ENCODE results near the gene LRCH1. TPM values are rescaled to one million over a fixed set of nuclear protein-coding genes. Genes with fewer than 3 reads are reported as not detected.

LRCH1 gene
- total RNA-seq, 1 experiment from 2014 or later = 10.5 TPM

- ChIA-PET POLR2A (ENCODE audit: unreplicated experiment) (no interaction called here), CTCF (no interaction called here)
- Histone ChIP-seq H3K36me3 (ENCODE audit: low read depth) (no peaks in the 10 kb centered on the region), H3K4me2 (no peak overlapping the region), H3K79me2 (ENCODE audit: low read depth) (no peaks in the 10 kb centered on the region), H3F3A (ENCODE audit: insufficient read depth, low read depth) (no peaks in the 10 kb centered on the region), H3K4me1 (replicated peaks; ENCODE audit: insufficient read depth) (no peaks in the 10 kb centered on the region), H2AFZ (no peak overlapping the region), H3K27ac (no peak overlapping the region), H4K20me1 (ENCODE audit: insufficient read depth) (no peaks in the 10 kb centered on the region), H3K9me2 (ENCODE audit: insufficient read depth) (no peaks in the 10 kb centered on the region), H3K4me3 (no peak overlapping the region), H3K9me3 (ENCODE audit: insufficient read depth, low read depth) (no peaks in the 10 kb centered on the region), H3K27me3 (ENCODE audit: insufficient read depth, low read depth) (no peaks in the 10 kb centered on the region)
- DNase-seq = no peak
- no TSS peak for BruUV-seq (replicated peaks)
- TF ChIP-seq, protein P1, sequence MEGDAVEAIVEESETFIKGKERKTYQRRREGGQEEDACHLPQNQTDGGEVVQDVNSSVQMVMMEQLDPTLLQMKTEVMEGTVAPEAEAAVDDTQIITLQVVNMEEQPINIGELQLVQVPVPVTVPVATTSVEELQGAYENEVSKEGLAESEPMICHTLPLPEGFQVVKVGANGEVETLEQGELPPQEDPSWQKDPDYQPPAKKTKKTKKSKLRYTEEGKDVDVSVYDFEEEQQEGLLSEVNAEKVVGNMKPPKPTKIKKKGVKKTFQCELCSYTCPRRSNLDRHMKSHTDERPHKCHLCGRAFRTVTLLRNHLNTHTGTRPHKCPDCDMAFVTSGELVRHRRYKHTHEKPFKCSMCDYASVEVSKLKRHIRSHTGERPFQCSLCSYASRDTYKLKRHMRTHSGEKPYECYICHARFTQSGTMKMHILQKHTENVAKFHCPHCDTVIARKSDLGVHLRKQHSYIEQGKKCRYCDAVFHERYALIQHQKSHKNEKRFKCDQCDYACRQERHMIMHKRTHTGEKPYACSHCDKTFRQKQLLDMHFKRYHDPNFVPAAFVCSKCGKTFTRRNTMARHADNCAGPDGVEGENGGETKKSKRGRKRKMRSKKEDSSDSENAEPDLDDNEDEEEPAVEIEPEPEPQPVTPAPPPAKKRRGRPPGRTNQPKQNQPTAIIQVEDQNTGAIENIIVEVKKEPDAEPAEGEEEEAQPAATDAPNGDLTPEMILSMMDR (conservative IDR thresholded peaks at IDR 0.05) = no peak
- no peak for TF ChIP-seq EZH2 (IDR thresholded peaks at IDR 0.05; ENCODE audit: low read depth)
- intact Hi-C loops (cut with micrococcal nuclease; ENCODE audit: unreplicated experiment) = no loop called here
These were observed 178.6 kb downstream of the LRCH1 start for GRCh38 chr13:46731535-46731934.

DNA sequence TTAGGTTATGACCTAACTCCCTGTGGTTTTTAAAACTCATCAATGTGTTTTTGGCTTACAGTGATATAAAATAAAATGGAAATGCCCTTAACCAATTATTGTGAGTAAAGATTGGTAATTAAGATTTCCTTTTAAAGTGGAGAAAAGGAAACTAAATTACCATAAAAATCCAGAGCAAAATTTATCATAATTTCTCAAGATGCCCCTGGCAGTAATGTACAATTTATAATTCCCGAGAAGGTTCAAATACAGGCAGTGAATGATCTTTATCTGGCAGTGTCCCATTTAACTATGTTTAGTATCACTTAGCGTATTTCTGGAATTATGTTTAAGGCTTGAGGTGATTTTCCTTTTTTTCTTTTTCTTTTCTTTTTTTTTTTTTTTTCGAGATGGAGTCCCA lies 182.5 kb downstream of the LRCH1 start:
- Histone ChIP-seq H3K36me3 (ENCODE audit: low read depth) (no peaks in the 10 kb centered on the region), H2AFZ (no peak overlapping the region), H3K27ac (no peak overlapping the region), H3K79me2 (ENCODE audit: low read depth) (no peaks in the 10 kb centered on the region), H3K4me3 (no peak overlapping the region), H3K27me3 (ENCODE audit: insufficient read depth, low read depth) (no peaks in the 10 kb centered on the region), H3F3A (ENCODE audit: insufficient read depth, low read depth) (no peaks in the 10 kb centered on the region), H3K9me2 (ENCODE audit: insufficient read depth) (no peaks in the 10 kb centered on the region), H3K9me3 (ENCODE audit: insufficient read depth, low read depth) (no peaks in the 10 kb centered on the region), H4K20me1 (ENCODE audit: insufficient read depth) (peaks cover 6% of the 10 kb centered on the region; the same call in 1 of the 2 replicates), H3K4me1 (replicated peaks; ENCODE audit: insufficient read depth) (no peaks in the 10 kb centered on the region), H3K4me2 (no peak overlapping the region)
- no peak for TF ChIP-seq EZH2 (IDR thresholded peaks at IDR 0.05; ENCODE audit: low read depth)
- TF ChIP-seq, protein P1 (conservative IDR thresholded peaks at IDR 0.05) = no peak
- BruUV-seq (replicated peaks) = no TSS peak
- DNase-seq = no peak
- ChIA-PET CTCF (interaction anchor here (0.6 kb wide), 1 partner anchor 183 kb away, joined by 11 read pairs; no protein-coding TSS in a partner anchor), POLR2A (ENCODE audit: unreplicated experiment) (no interaction called here)
- intact Hi-C loops (cut with micrococcal nuclease; ENCODE audit: unreplicated experiment) = no loop called here

- Histone ChIP-seq H3K9me3 (ENCODE audit: insufficient read depth, low read depth) (no peaks in the 10 kb centered on the region), H3K9me2 (ENCODE audit: insufficient read depth) (no peaks in the 10 kb centered on the region), H4K20me1 (ENCODE audit: insufficient read depth) (peaks cover 6% of the 10 kb centered on the region; the same call in 1 of the 2 replicates), H3K4me3 (no peak overlapping the region), H3K4me2 (no peak overlapping the region), H3K27ac (no peak overlapping the region), H3K79me2 (ENCODE audit: low read depth) (no peaks in the 10 kb centered on the region), H3K4me1 (replicated peaks; ENCODE audit: insufficient read depth) (no peaks in the 10 kb centered on the region), H3F3A (ENCODE audit: insufficient read depth, low read depth) (no peaks in the 10 kb centered on the region), H3K36me3 (ENCODE audit: low read depth) (no peaks in the 10 kb centered on the region), H2AFZ (no peak overlapping the region), H3K27me3 (ENCODE audit: insufficient read depth, low read depth) (no peaks in the 10 kb centered on the region)
- TF ChIP-seq, protein P1 (conservative IDR thresholded peaks at IDR 0.05) = no peak
- no peak for TF ChIP-seq EZH2 (IDR thresholded peaks at IDR 0.05; ENCODE audit: low read depth)
- ChIA-PET CTCF (no interaction called here), POLR2A (ENCODE audit: unreplicated experiment) (no interaction called here)
- BruUV-seq (replicated peaks) = no TSS peak
- no peak for DNase-seq
- intact Hi-C loops (cut with micrococcal nuclease; ENCODE audit: unreplicated experiment) = no loop called here
These were observed 183.8 kb downstream of the LRCH1 start for GRCh38 chr13:46736541-46737310.

Measured in PC-9 (cell line).